H54 (cell line): ENCODE data around the gene CYP4F12.
"Not testable (repeated sequence)": the region's sequence is repeated elsewhere in the genome, so short reads cannot be mapped to it uniquely, and the experiment has no call there.

Source experiments
- DNase-seq: peaks from one replicate; pipeline ENCODE4 v3.0.0; 2011; ENCODE audit warnings: low spot score, mixed read lengths; ENCODE audit not compliant: insufficient read length
- FAIRE-seq: peaks from 3 replicates; lab custom pipeline; 2011; peaks lifted over from hg19 to GRCh38; lab: Jason Lieb, UNC
- POLR2A ChIP-seq: IDR thresholded peaks from 2 replicates; pipeline ENCODE4 v1.6.1; 2011; ENCODE audit warnings: low read depth, mild to moderate bottlenecking, low read length

CYP4F12 gene

DNA sequence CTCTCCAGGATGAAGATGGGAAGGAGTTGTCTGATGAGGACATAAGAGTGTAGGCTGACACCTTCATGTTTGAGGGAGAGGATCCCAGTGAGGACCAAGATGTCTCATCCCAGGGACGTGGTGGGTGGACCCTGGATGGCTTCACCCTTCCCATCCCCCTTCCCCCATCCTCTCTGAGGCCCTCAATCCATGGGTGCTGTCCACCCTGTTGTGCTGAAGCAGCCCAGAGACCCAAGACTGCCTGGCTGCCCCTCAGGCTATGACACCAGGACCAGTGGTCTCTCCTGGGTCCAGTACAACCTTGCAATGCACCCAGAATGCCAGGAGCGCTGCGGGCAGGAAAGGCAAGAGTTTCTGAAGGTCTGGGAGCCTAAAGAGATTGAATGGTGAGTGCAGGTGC is 3.4 kb upstream of the CYP4F12 start:
- TF ChIP-seq POLR2A, result no peak
- FAIRE-seq, result no peak
- DNase-seq, result no peak

DNA sequence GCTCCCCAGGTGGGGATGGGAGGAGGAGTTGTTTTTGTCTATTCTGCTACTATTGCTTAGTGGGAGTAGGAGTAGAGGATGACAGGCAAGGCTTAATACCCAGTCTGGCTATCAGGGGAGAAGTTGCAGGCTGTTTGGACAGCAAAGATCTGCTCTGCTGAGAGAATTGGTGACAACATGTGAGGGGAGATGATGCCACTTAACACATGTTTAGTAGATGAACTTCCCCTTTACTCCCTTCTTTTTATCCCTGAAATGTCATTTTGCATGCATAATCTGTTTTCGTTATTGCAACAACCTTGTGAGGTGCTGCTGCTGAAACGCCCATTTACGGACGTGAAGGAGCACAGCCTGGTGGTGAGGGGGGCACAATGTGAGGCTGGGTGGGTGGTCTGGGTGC is 3.0 kb upstream of the CYP4F12 start:
- no peak for DNase-seq
- no peak for TF ChIP-seq POLR2A
- FAIRE-seq, result no peak

DNA sequence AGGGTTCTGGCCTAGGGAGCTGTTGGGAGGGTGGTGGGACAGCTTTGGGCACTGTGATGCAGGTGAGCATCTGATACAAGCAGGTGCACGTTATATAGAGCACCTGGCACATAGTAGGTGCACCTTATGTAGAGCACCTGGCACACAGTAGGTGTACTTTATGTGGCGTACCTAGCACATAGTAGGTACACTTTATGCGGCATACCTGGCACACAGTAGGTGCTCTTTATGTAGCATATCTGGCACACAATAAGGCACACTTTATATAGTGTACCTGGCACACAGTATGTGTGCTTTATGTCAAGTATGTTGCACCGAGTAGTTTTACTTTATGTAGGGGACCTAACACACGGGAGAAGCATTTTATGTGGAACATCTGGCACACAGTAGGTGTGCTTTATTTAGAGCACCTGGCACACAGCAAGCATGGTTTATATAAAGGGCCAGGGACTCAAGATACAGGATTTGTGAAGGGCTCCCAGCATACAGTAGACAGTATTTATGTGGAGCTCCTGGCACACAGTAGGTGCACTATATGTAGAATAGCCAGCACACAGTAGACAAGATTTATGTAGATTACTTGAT is 1.6 kb upstream of the CYP4F12 start:
- FAIRE-seq, result no peak

DNA sequence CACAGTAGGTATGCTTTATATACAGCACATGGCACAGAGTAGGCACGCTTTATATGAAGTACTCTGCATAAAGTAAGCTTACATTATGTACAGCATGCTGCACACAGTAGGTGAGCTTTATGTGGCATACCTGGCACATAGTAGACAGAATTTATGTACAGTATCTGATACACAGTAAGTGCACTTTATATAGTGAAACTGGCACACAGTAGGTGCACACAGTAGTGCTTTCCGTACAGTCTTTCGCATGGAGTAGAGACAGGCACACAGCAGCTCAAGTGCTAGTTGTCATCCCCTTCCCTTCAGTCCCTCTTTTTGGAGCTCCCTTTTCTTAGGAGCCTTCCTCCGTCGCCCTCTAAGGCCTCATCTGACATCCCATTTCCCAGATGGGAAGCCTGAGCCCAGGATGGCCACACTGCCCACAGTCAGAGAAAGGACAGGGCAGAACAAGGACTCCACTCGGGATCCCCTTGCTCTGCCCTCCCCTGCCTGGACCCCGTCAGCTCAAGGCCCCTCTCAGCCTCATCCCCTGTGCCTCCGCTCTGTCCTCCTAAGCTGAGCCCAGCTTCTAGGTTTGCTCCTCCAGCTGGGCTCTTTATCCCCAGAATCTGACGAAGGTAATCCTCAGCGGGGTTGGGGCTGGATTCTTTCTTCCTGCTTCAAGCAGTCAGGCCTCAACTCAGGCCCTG is 852 bp upstream of the CYP4F12 start:
- FAIRE-seq, result no peak
- peak; percentile 42 for DNase-seq
- no peak for TF ChIP-seq POLR2A

More for the DNA sequence above, 1.6 kb upstream of the CYP4F12 start:
- DNase-seq, result no peak
- TF ChIP-seq POLR2A, result no peak

DNA sequence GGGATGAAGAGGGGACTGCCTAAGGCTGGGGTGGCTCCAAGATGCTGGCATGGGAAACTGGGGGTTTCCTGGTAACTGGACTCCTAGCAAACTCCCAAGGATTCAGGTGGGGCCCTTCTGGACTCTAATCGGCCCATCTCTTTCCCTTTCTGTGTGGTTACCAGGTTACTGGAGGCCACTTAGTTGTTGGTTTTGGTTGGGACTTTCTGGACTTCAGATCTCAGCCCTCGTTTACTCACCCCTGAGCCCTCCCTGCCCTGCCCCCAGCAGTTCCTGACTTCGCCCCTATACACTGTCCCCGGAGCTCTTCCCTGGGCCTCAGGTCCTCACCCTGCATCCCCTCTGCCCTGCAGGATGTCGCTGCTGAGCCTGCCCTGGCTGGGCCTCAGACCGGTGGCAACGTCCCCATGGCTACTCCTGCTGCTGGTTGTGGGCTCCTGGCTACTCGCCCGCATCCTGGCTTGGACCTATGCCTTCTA is 328 bp downstream of the CYP4F12 start:
- no peak for DNase-seq
- TF ChIP-seq POLR2A, result no peak
- no peak for FAIRE-seq

- DNase-seq, result no peak
- TF ChIP-seq POLR2A, result no peak
- no peak for FAIRE-seq
Observed at GRCh38 chr19:15675560-15675959, 2.7 kb downstream of the CYP4F12 start.

DNA sequence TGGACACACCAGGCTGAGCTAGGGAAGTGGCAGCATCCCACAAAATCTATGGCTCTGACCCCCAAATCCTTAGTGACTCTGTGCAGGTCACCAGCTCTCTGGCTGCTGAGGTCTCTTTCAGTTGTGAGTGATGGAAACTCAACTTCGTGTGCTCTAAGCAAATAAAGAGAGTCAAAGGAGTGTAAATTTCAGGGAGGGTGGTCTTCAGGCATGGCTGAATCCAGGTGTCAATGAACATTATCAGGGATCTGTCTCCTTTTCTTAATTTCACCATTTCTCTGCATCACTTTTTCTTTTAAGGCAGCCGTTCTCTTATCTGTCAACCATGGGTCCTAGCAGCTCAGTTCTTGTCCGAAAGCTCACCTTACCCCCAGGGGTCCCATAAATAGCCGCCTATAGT is 6.2 kb downstream of the CYP4F12 start:
- TF ChIP-seq POLR2A, result no peak
- no peak for DNase-seq
- no peak for FAIRE-seq

GRCh38 chr19:15679865-15680264 is 7.0 kb downstream of the CYP4F12 start:
- not testable (repeated sequence) for DNase-seq, FAIRE-seq

DNA sequence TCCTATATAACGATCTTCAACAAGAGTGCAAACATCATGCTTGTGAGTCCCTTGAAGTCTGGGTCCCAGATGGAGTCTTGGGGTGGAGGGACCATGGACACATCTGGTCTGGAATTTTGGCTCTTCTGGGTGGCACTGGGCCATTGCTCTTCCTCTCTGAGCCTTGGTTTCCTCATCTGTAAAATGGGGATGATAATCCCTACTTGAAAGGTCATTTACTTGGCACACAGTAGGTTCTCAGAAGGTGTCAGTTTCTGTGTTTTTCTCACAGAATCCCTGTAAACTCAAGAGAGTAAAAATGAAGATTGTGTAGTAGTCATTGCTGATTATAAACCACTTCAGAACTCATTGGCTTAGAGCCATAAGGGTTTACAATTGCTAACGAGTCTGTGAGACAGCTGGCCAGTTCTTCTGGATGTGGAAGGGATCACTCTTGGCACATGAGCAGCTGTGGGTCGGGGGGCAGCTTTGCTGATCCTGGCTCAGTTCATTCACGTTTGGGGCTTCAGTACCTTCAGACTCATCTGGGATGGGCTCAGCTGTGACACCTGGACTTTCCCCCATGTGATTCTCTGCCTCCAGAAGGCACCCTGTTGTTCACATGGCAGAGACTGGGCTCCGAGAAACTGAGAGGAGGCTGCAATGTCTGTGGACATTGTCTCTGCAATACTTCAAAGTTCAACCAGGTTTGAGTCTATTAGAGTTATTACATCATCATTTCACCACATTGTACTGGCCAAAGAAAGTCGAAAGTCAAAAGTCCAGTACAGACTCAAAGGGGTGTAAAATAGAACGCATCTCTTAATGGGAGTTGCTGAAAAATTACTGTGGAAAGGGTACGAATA is 7.8 kb downstream of the CYP4F12 start:
- no peak for DNase-seq
- no peak for FAIRE-seq
- TF ChIP-seq POLR2A, result no peak

- TF ChIP-seq POLR2A, result no peak
- FAIRE-seq (no peak), DNase-seq (no peak)
Observed at GRCh38 chr19:15683411-15683810, 10.5 kb downstream of the CYP4F12 start.

DNA sequence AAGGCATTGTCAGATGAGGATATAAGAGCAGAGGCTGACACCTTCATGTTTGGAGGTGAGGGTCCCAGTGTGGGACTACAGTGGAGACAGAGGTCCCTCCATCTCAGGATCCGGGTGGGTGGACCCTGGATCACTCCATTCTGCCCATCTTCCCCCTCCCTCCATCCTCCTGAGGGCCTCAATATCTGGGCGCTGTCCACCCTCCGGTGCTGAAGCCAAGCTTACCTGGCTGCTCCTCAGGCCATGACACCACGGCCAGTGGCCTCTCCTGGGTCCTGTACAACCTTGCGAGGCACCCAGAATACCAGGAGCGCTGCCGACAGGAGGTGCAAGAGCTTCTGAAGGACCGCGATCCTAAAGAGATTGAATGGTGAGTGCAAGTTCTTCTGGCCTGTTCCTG is 11.9 kb downstream of the CYP4F12 start:
- FAIRE-seq (no peak), DNase-seq (no peak)
- no peak for TF ChIP-seq POLR2A

DNA sequence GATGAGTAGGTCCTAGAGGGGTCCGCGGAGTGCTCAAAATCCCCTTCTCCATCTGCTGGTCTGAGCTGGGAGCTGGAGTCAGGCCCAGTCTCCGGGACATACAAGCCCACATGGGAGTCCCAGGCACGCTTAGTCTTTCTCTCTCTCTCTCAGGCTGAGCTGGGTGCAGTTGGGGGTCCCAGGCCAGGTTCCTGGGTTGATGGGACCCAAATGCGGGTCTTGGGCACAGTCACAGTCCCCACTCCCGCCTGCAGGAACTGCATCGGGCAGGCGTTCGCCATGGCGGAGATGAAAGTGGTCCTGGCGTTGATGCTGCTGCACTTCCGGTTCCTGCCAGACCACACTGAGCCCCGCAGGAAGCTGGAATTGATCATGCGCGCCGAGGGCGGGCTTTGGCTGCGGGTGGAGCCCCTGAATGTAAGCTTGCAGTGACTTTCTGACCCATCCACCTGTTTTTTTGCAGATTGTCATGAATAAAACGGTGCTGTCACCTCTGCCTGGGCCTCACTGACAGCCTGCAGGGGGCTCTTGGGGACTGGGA is 23.8 kb downstream of the CYP4F12 start:
- FAIRE-seq (no peak), DNase-seq (no peak)
- TF ChIP-seq POLR2A, result no peak

DNA sequence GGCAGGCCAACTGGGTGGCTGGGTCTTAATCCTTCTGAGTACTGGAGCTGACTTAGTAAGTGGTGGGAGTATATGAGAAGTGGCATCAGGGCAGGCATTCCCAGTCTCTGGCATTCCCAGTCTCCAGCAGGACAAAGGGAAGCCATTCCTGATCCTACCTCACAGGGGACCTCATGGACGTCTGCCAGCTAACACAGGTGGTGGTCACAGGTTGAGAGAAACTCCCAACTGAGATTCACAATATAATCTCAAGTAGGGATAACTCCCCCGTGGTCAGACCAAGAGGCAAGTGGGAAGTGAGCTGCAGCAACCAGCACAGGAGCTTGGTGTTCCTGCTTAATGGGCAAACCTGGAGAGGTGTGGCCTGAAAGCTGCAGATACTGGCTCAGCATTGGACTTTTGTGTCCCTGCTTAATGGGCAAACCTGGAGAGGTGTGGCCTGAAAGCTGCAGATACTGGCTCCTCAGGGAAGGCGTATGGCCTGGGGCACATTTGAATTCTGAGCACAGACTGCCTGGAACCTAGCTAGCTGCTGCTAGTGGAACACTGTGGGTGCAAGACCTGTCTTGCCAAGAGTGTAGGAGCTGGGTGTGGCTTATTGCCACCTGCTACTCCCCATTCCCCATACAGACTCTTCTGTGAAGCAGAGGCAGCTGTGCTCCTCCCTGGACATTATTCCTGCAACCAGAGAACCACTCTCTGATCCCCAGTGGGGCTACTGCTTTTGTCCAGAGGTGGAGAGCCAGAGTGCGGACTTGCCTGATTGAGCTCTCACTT is 29.1 kb downstream of the CYP4F12 start:
- FAIRE-seq (peak; percentile 80), DNase-seq (no peak)
- TF ChIP-seq POLR2A, result no peak
